ENCODE results near the gene LAMA3. TPM values are rescaled to one million over a fixed set of nuclear protein-coding genes. Genes with fewer than 3 reads are reported as not detected.

Gene LAMA3
- total and polyA plus RNA-seq, 2 experiments from 2014 or later = 3.9 to 4.9 TPM

DNA sequence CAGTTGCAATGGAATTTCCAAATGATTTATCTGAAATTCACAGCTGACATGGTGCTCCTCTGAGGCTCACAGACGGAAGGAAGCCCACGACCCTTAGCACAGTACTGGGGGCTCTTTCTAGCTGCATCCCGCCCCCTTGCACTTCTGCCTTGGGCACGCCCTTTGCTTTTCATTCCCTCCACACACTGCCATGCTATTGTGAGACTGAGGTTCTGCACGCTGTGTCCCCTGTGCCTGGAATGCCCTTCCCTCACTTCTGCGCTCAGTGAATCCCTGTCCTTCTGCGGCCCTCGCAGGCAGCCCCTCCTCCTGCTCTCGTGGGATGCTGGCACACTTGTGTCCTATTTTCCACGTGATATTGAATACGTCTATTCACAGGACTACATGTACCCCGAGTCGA, 189.9 kb downstream of the LAMA3 start:
- peaks cover 12% of the 10 kb centered on the region for H3K4me1 Mint-ChIP-seq
- peaks cover 6% of the 10 kb centered on the region for H3K27me3 Mint-ChIP-seq (ENCODE audit: insufficient read depth, low read depth, poor library complexity)
- H3K36me3 Mint-ChIP-seq (ENCODE audit: low read depth) = no peaks in the 10 kb centered on the region
- ATAC-seq (no peak), DNase-seq (ENCODE audit: low spot score) (no peak)
- H2AFZ ChIP-seq = no peak overlapping the region
- no peaks in the 10 kb centered on the region for H3K9me3 Mint-ChIP-seq
- no peaks in the 10 kb centered on the region for H3K9me2 ChIP-seq (ENCODE audit: insufficient read depth)
- H3K4me3 ChIP-seq = no peak overlapping the region
- no peaks in the 10 kb centered on the region for H3K36me3 ChIP-seq (ENCODE audit: insufficient read depth)
- H3K79me2 ChIP-seq (replicated peaks; ENCODE audit: insufficient read depth) = no peaks in the 10 kb centered on the region
- no peaks in the 10 kb centered on the region for H3K27me3 ChIP-seq (ENCODE audit: insufficient read depth)
- peaks cover 23% of the 10 kb centered on the region for H3K4me1 ChIP-seq (ENCODE audit: insufficient read depth)
- no peak overlapping the region for H3K27ac ChIP-seq (ENCODE audit: low read depth)
- no peaks in the 10 kb centered on the region for H3F3A ChIP-seq (replicated peaks; ENCODE audit: low read depth)
- no peak overlapping the region for H3K4me3 Mint-ChIP-seq
- TF ChIP-seq EZH2phosphoT487 (IDR thresholded peaks at IDR 0.05; ENCODE audit: unreplicated experiment) (no peak), STAT1 (IDR thresholded peaks at IDR 0.05; ENCODE audit: unreplicated experiment) (no peak), POLR2AphosphoS5 (IDR thresholded peaks at IDR 0.05; ENCODE audit: low read depth) (no peak), EZH2 (IDR thresholded peaks at IDR 0.05; ENCODE audit: low read depth, unreplicated experiment) (no peak), NANOG (IDR thresholded peaks at IDR 0.05; ENCODE audit: borderline replicate concordance) (no peak), ZNF114 (CRISPR knock-in tag; IDR thresholded peaks at IDR 0.05) (no peak), CREB1 (CRISPR knock-in tag; IDR thresholded peaks at IDR 0.05; ENCODE audit: low read depth) (no peak), ZNF331 (CRISPR knock-in tag; IDR thresholded peaks at IDR 0.05; ENCODE audit: low read depth) (no peak), JUNB (IDR thresholded peaks at IDR 0.05; ENCODE audit: unreplicated experiment) (no peak)
- TF ChIP-seq, protein P1, sequence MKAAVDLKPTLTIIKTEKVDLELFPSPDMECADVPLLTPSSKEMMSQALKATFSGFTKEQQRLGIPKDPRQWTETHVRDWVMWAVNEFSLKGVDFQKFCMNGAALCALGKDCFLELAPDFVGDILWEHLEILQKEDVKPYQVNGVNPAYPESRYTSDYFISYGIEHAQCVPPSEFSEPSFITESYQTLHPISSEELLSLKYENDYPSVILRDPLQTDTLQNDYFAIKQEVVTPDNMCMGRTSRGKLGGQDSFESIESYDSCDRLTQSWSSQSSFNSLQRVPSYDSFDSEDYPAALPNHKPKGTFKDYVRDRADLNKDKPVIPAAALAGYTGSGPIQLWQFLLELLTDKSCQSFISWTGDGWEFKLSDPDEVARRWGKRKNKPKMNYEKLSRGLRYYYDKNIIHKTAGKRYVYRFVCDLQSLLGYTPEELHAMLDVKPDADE (IDR thresholded peaks at IDR 0.05) = no peak
- TF ChIP-seq, protein P2, sequence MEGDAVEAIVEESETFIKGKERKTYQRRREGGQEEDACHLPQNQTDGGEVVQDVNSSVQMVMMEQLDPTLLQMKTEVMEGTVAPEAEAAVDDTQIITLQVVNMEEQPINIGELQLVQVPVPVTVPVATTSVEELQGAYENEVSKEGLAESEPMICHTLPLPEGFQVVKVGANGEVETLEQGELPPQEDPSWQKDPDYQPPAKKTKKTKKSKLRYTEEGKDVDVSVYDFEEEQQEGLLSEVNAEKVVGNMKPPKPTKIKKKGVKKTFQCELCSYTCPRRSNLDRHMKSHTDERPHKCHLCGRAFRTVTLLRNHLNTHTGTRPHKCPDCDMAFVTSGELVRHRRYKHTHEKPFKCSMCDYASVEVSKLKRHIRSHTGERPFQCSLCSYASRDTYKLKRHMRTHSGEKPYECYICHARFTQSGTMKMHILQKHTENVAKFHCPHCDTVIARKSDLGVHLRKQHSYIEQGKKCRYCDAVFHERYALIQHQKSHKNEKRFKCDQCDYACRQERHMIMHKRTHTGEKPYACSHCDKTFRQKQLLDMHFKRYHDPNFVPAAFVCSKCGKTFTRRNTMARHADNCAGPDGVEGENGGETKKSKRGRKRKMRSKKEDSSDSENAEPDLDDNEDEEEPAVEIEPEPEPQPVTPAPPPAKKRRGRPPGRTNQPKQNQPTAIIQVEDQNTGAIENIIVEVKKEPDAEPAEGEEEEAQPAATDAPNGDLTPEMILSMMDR (conservative IDR thresholded peaks at IDR 0.05; ENCODE audit: low read depth in 2 of 2) = no peak
- TF ChIP-seq, protein P3, sequence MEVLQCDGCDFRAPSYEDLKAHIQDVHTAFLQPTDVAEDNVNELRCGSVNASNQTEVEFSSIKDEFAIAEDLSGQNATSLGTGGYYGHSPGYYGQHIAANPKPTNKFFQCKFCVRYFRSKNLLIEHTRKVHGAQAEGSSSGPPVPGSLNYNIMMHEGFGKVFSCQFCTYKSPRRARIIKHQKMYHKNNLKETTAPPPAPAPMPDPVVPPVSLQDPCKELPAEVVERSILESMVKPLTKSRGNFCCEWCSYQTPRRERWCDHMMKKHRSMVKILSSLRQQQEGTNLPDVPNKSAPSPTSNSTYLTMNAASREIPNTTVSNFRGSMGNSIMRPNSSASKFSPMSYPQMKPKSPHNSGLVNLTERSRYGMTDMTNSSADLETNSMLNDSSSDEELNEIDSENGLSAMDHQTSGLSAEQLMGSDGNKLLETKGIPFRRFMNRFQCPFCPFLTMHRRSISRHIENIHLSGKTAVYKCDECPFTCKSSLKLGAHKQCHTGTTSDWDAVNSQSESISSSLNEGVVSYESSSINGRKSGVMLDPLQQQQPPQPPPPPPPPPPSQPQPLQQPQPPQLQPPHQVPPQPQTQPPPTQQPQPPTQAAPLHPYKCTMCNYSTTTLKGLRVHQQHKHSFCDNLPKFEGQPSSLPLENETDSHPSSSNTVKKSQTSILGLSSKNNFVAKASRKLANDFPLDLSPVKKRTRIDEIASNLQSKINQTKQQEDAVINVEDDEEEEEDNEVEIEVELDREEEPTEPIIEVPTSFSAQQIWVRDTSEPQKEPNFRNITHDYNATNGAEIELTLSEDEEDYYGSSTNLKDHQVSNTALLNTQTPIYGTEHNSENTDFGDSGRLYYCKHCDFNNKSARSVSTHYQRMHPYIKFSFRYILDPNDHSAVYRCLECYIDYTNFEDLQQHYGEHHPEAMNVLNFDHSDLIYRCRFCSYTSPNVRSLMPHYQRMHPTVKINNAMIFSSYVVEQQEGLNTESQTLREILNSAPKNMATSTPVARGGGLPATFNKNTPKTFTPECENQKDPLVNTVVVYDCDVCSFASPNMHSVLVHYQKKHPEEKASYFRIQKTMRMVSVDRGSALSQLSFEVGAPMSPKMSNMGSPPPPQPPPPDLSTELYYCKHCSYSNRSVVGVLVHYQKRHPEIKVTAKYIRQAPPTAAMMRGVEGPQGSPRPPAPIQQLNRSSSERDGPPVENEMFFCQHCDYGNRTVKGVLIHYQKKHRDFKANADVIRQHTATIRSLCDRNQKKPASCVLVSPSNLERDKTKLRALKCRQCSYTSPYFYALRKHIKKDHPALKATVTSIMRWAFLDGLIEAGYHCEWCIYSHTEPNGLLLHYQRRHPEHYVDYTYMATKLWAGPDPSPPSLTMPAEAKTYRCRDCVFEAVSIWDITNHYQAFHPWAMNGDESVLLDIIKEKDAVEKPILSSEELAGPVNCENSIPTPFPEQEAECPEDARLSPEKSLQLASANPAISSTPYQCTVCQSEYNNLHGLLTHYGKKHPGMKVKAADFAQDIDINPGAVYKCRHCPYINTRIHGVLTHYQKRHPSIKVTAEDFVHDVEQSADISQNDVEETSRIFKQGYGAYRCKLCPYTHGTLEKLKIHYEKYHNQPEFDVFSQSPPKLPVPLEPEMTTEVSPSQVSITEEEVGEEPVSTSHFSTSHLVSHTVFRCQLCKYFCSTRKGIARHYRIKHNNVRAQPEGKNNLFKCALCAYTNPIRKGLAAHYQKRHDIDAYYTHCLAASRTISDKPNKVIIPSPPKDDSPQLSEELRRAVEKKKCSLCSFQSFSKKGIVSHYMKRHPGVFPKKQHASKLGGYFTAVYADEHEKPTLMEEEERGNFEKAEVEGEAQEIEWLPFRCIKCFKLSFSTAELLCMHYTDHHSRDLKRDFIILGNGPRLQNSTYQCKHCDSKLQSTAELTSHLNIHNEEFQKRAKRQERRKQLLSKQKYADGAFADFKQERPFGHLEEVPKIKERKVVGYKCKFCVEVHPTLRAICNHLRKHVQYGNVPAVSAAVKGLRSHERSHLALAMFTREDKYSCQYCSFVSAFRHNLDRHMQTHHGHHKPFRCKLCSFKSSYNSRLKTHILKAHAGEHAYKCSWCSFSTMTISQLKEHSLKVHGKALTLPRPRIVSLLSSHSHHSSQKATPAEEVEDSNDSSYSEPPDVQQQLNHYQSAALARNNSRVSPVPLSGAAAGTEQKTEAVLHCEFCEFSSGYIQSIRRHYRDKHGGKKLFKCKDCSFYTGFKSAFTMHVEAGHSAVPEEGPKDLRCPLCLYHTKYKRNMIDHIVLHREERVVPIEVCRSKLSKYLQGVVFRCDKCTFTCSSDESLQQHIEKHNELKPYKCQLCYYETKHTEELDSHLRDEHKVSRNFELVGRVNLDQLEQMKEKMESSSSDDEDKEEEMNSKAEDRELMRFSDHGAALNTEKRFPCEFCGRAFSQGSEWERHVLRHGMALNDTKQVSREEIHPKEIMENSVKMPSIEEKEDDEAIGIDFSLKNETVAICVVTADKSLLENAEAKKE (CRISPR knock-in tag; IDR thresholded peaks at IDR 0.05) = no peak
- TF ChIP-seq, protein P4, sequence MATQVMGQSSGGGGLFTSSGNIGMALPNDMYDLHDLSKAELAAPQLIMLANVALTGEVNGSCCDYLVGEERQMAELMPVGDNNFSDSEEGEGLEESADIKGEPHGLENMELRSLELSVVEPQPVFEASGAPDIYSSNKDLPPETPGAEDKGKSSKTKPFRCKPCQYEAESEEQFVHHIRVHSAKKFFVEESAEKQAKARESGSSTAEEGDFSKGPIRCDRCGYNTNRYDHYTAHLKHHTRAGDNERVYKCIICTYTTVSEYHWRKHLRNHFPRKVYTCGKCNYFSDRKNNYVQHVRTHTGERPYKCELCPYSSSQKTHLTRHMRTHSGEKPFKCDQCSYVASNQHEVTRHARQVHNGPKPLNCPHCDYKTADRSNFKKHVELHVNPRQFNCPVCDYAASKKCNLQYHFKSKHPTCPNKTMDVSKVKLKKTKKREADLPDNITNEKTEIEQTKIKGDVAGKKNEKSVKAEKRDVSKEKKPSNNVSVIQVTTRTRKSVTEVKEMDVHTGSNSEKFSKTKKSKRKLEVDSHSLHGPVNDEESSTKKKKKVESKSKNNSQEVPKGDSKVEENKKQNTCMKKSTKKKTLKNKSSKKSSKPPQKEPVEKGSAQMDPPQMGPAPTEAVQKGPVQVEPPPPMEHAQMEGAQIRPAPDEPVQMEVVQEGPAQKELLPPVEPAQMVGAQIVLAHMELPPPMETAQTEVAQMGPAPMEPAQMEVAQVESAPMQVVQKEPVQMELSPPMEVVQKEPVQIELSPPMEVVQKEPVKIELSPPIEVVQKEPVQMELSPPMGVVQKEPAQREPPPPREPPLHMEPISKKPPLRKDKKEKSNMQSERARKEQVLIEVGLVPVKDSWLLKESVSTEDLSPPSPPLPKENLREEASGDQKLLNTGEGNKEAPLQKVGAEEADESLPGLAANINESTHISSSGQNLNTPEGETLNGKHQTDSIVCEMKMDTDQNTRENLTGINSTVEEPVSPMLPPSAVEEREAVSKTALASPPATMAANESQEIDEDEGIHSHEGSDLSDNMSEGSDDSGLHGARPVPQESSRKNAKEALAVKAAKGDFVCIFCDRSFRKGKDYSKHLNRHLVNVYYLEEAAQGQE (IDR thresholded peaks at IDR 0.05; ENCODE audit: unreplicated experiment) = no peak
- H4K20me1 ChIP-seq (replicated peaks; ENCODE audit: insufficient read depth) = no peaks in the 10 kb centered on the region
- H3K4me2 ChIP-seq = no peak overlapping the region
- H3K27ac Mint-ChIP-seq = no peak overlapping the region
